Stomach (tissue), 9 donors: ENCODE measurements around the gene OCRL. TPM values are rescaled to one million over a fixed set of nuclear protein-coding genes. Genes with fewer than 3 reads are reported as not detected.

Experiments used
- DNase-seq, 2 donors: peaks; one replicate each; pipeline versions ENCODE4 v3.0.0 to v3.0.0-alpha.2; 2013 to 2019
- H3K27ac ChIP-seq, 5 donors: fragments of 200-600 bp in 4 of 5; sonication (generic) in 4 of 5; one replicate each; pipeline ENCODE4 v1.5.1; 2013 to 2019; ENCODE audit warnings: mild to moderate bottlenecking in 1 of 5, moderate library complexity in 1 of 5
- H3K27me3 ChIP-seq, 3 donors: fragments of 200-600 bp; sonication (generic); one replicate each; pipeline ENCODE4 v1.5.1; 2017 to 2019; ENCODE audit warnings: mixed run types in 1 of 3
- H3K36me3 ChIP-seq, 4 donors: fragments of 200-600 bp; sonication (generic); 1 replicate in 3 of 4; 2 replicates in 1 of 4; pipeline ENCODE4 v1.5.1; 2016 to 2019
- H3K4me1 ChIP-seq, 4 donors: fragments of 200-600 bp; sonication (generic); one replicate each; pipeline ENCODE4 v1.5.1; 2016 to 2019
- H3K4me3 ChIP-seq, 4 donors: fragments of 200-600 bp; sonication (generic) in 3 of 4; one replicate each; pipeline ENCODE4 v1.5.1; 2016 to 2019; ENCODE audit warnings: mild to moderate bottlenecking in 1 of 4
- H3K9me3 ChIP-seq, 4 donors: fragments of 200-600 bp; sonication (generic); one replicate each; pipeline ENCODE4 v1.5.1; 2016 to 2019
- EP300 ChIP-seq: sonication (generic); formaldehyde crosslinking; IDR thresholded peaks from one replicate; pipeline ENCODE4 v1.6.1; 2017; ENCODE audit warnings: antibody characterized with exemption
- POLR2A ChIP-seq, 4 donors: fragments of 450-650 bp; IDR thresholded peaks; one replicate each; pipeline ENCODE4 v1.6.1; 2016; ENCODE audit warnings: antibody characterized with exemption in 4 of 4, control low read depth in 2 of 4, mild to moderate bottlenecking in 1 of 4, moderate library complexity in 1 of 4
- POLR2AphosphoS5 ChIP-seq, 3 donors: sonication (generic); formaldehyde crosslinking; IDR thresholded peaks; one replicate each; pipeline ENCODE4 v1.6.1; 2016; ENCODE audit warnings: antibody characterized with exemption in 3 of 3
- WGBS, 5 donors: extraction: QIAGEN DNeasy Blood & Tissue Kit in 3 of 5; methylation state at CpG; one replicate each; pipeline versions ENCODE4 v1.1.5 to v1.1.7; 2013 to 2018; 5-methylcytosine and 5-hydroxymethylcytosine counted together
- intact Hi-C: fragments of 100-400 bp; cut with DNase I; formaldehyde crosslinking; loops from one replicate; pipeline ENCODE4 v1.15.1; 2023; ENCODE audit warnings: low total_unique reads
- polyA plus RNA-seq, 3 donors: library from polyadenylated mRNA; stranded (reverse); fragments of 200-250 nt; gene quantifications; one replicate each; pipeline ENCODE4 v1.2.3, GENCODE V29; 2013
- total RNA-seq, 5 donors: library from RNA; depleted of rRNA; stranded (reverse); fragments of >200 nt; gene quantifications; one replicate each; pipeline versions ENCODE4 v1.1.0 to v1.2.3, GENCODE V29; 2014 to 2016
- TF ChIP-seq, protein P1 (sequence below), 7 experiments: fragments of 450-650 bp in 4 of 7; fragments of 200-600 bp in 3 of 7; sonication (generic) in 3 of 7; IDR thresholded peaks; one replicate each; pipeline ENCODE4 v1.5.1; 2016 to 2019; ENCODE audit warnings: antibody characterized with exemption in 7 of 7, control low read depth in 2 of 7, mild to moderate bottlenecking in 1 of 7
- donor health status: healthy with polysubstance abuse.
- donor health status: Bipolar disorder and iron deficiency.
- donor health status: healthy.

The OCRL gene
- total and polyA plus RNA-seq, 8 donors: 7.9 to 36.2 (median 17.9) TPM

GRCh38 chrX:129590596-129590995 lies 50.5 kb downstream of the OCRL start:
- Histone ChIP-seq H3K27ac (no peak overlapping the region), H3K4me3 (no peak overlapping the region), H3K27me3 (no peaks in the 10 kb centered on the region), H3K4me1 (peaks cover 0 to 5% (median 0%) of the 10 kb centered on the region in 4 donors), H3K9me3 (no peaks in the 10 kb centered on the region), H3K36me3 (peaks cover 3 to 67% (median 56%) of the 10 kb centered on the region in 4 donors)
- TF ChIP-seq POLR2AphosphoS5 (IDR thresholded peaks at IDR 0.05): no peak
- no peak for TF ChIP-seq EP300
- TF ChIP-seq, protein P1, sequence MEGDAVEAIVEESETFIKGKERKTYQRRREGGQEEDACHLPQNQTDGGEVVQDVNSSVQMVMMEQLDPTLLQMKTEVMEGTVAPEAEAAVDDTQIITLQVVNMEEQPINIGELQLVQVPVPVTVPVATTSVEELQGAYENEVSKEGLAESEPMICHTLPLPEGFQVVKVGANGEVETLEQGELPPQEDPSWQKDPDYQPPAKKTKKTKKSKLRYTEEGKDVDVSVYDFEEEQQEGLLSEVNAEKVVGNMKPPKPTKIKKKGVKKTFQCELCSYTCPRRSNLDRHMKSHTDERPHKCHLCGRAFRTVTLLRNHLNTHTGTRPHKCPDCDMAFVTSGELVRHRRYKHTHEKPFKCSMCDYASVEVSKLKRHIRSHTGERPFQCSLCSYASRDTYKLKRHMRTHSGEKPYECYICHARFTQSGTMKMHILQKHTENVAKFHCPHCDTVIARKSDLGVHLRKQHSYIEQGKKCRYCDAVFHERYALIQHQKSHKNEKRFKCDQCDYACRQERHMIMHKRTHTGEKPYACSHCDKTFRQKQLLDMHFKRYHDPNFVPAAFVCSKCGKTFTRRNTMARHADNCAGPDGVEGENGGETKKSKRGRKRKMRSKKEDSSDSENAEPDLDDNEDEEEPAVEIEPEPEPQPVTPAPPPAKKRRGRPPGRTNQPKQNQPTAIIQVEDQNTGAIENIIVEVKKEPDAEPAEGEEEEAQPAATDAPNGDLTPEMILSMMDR (IDR thresholded peaks at IDR 0.05): no peak
- no peak for TF ChIP-seq POLR2A (IDR thresholded peaks at IDR 0.05)
- no peak for DNase-seq
- intact Hi-C loops: no loop called here
- 66 to 100% (median 84%) methylated on average over 4 of the region's 4 CpGs for WGBS, 5 donors

DNA sequence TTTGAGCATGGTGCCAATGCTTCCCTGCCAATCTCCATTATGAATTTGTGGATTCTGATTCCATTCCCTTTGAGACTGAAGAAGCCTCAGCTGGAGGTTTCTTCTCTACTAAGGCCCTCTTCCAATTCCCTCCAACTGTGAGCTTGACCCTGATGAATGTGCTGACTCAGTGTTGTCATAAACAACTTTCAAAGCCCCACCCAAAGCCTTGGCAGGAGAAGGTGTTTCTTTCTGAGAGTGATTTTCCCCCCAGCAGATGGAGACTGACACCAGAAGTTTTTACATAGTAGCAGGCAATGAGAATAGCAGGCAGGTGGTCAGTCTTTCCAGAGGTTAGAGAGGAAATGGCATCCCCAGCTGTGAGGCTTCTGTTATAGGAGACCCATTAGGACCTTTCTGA lies 53.1 kb downstream of the OCRL start:
- no peaks in the 10 kb centered on the region for H3K27me3 ChIP-seq
- peak in 1 of 2 donors; percentile 34 for DNase-seq
- intact Hi-C loops: no loop called here
- peaks cover 3 to 58% (median 40%) of the 10 kb centered on the region in 4 donors for H3K36me3 ChIP-seq
- TF ChIP-seq, protein P1 (IDR thresholded peaks at IDR 0.05): no peak
- TF ChIP-seq POLR2AphosphoS5 (IDR thresholded peaks at IDR 0.05): no peak
- no peak for TF ChIP-seq POLR2A (IDR thresholded peaks at IDR 0.05)
- TF ChIP-seq EP300: no peak
- peaks cover 0 to 5% (median 0%) of the 10 kb centered on the region in 4 donors for H3K4me1 ChIP-seq
- no peak overlapping the region for H3K4me3 ChIP-seq
- no peak overlapping the region for H3K27ac ChIP-seq
- no peaks in the 10 kb centered on the region for H3K9me3 ChIP-seq

DNA sequence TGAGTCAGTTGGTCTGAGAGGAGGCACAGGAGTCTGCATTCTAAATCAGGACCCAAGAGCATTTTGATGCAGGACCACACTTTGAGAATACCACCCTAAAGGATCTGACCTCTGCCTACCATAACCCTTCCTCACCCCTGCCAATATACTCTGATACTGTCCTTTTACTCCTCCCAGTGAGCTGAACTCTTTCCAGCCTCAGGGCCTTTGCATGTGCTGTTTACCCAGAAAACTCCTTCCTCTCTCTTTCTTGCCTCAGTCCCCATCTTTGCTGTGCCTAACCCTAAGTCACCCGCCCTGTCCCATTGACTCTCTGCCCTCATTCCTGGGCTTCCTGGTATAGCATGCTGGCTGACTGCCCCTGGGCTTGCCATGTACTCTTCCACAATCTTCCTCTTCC lies 54.7 kb downstream of the OCRL start:
- Histone ChIP-seq H3K4me1 (peaks cover 0 to 5% (median 0%) of the 10 kb centered on the region in 4 donors), H3K36me3 (peaks cover 3 to 42% (median 24%) of the 10 kb centered on the region in 4 donors), H3K27ac (no peak overlapping the region), H3K27me3 (no peaks in the 10 kb centered on the region), H3K4me3 (no peak overlapping the region), H3K9me3 (no peaks in the 10 kb centered on the region)
- TF ChIP-seq, protein P1 (IDR thresholded peaks at IDR 0.05): no peak
- no peak for TF ChIP-seq POLR2AphosphoS5 (IDR thresholded peaks at IDR 0.05)
- TF ChIP-seq POLR2A (IDR thresholded peaks at IDR 0.05): no peak
- no peak for TF ChIP-seq EP300
- WGBS, 5 donors: 80 to 100% (median 90%) methylated on average over 1 of the region's 1 CpG
- DNase-seq: no peak
- intact Hi-C loops: no loop called here

DNA sequence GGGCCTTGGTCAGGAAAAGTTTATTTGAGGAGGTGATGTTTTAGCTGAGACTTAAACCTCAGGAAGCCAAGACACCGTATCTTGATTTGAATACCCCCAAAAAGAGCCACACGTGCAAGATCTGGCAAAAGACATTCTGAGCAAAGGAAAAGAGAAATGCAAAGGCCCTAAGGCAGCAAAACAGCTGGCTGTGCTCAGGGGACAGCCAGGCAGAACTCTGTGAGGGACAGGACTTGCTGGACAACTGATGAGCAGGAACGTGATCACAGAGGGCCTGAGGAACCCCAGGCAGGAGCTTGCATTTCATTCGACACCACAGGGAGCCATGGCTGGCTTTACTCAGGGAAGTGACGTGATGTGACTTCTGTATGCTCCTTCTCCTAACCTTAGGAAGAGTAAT lies 56.0 kb downstream of the OCRL start:
- Histone ChIP-seq H3K27me3 (no peaks in the 10 kb centered on the region), H3K27ac (no peak overlapping the region), H3K36me3 (peaks cover 0 to 29% (median 12%) of the 10 kb centered on the region in 4 donors), H3K9me3 (no peaks in the 10 kb centered on the region), H3K4me3 (no peak overlapping the region), H3K4me1 (peaks cover 0 to 5% (median 0%) of the 10 kb centered on the region in 4 donors)
- TF ChIP-seq POLR2AphosphoS5 (IDR thresholded peaks at IDR 0.05): no peak
- TF ChIP-seq EP300: no peak
- TF ChIP-seq, protein P1 (IDR thresholded peaks at IDR 0.05): no peak
- no peak for TF ChIP-seq POLR2A (IDR thresholded peaks at IDR 0.05)
- WGBS, 5 donors: 71 to 92% (median 81%) methylated on average over 2 to 5 of the region's 5 CpGs
- intact Hi-C loops: no loop called here
- DNase-seq: no peak
